ENCODE results near the gene SUPT4H1.
A peak's percentile ranks its signal among the peaks of the same experiment; 100 is the strongest.

The SUPT4H1 gene

GRCh38 chr17:58356231-58356630 is 4.2 kb upstream of the SUPT4H1 start:
- Histone ChIP-seq H3K36me3 (ENCODE audit: insufficient read depth, low read length) (peaks cover 14% of the 10 kb centered on the region), H3K27ac (ENCODE audit: low read length) (0 out of 2 replicates have a peak overlapping the region, but pooled peaks have one; percentile 31), H3K27me3 (ENCODE audit: insufficient read depth, low read length, poor library complexity) (no peaks in the 10 kb centered on the region), H3K9ac (ENCODE audit: low read depth, low read length) (no peak overlapping the region), H3K9me3 (ENCODE audit: insufficient read depth, low read length, severe bottlenecking) (no peaks in the 10 kb centered on the region), H3K4me2 (ENCODE audit: insufficient read depth, low read length) (no peak overlapping the region), H3K4me1 (ENCODE audit: insufficient read depth, low read length) (peaks cover 14% of the 10 kb centered on the region), H4K20me1 (ENCODE audit: insufficient read depth, low read length) (peaks cover 8% of the 10 kb centered on the region; the same call in 1 of the 2 replicates), H3K79me2 (ENCODE audit: insufficient read depth, low read length) (peaks cover 19% of the 10 kb centered on the region), H2AFZ (ENCODE audit: low read depth, low read length) (no peak overlapping the region), H3K4me3 (ENCODE audit: low read depth in 1 of 2, low read length in 2 of 2) (no peak overlapping the region)
- no peak for ATAC-seq (ENCODE audit: insufficient read depth, low read depth)
- DNase-seq = no peak
- no peak for TF ChIP-seq CTCF (IDR thresholded peaks at IDR 0.05; ENCODE audit: borderline replicate concordance, extremely low read depth, low read length, poor library complexity, severe bottlenecking)
- TF ChIP-seq EZH2 (IDR thresholded peaks at IDR 0.05; ENCODE audit: borderline replicate concordance, low read depth, low read length, severe bottlenecking) = no peak

GRCh38 chr17:58354541-58355216 is 2.7 kb upstream of the SUPT4H1 start:
- no peak for DNase-seq
- Histone ChIP-seq H2AFZ (ENCODE audit: low read depth, low read length) (no peak overlapping the region), H4K20me1 (ENCODE audit: insufficient read depth, low read length) (peaks cover 14% of the 10 kb centered on the region), H3K27ac (ENCODE audit: low read length) (no peak overlapping the region; the same call in 1 of the 2 replicates), H3K4me1 (ENCODE audit: insufficient read depth, low read length) (peaks cover 29% of the 10 kb centered on the region), H3K27me3 (ENCODE audit: insufficient read depth, low read length, poor library complexity) (no peaks in the 10 kb centered on the region), H3K79me2 (ENCODE audit: insufficient read depth, low read length) (peaks cover 33% of the 10 kb centered on the region), H3K4me3 (ENCODE audit: low read depth in 1 of 2, low read length in 2 of 2) (no peak overlapping the region), H3K9me3 (ENCODE audit: insufficient read depth, low read length, severe bottlenecking) (no peaks in the 10 kb centered on the region), H3K4me2 (ENCODE audit: insufficient read depth, low read length) (no peak overlapping the region), H3K9ac (ENCODE audit: low read depth, low read length) (no peak overlapping the region; the same call in 1 of the 2 replicates), H3K36me3 (ENCODE audit: insufficient read depth, low read length) (peaks cover 26% of the 10 kb centered on the region)
- TF ChIP-seq CTCF (IDR thresholded peaks at IDR 0.05; ENCODE audit: borderline replicate concordance, extremely low read depth, low read length, poor library complexity, severe bottlenecking) (no peak), EZH2 (IDR thresholded peaks at IDR 0.05; ENCODE audit: borderline replicate concordance, low read depth, low read length, severe bottlenecking) (no peak)
- ATAC-seq (ENCODE audit: insufficient read depth, low read depth) = no peak

GRCh38 chr17:58353389-58353825 is 1.4 kb upstream of the SUPT4H1 start:
- peak overlapping the region; percentile 77 for H3K4me2 ChIP-seq (ENCODE audit: insufficient read depth, low read length)
- peaks cover 26% of the 10 kb centered on the region for H4K20me1 ChIP-seq (ENCODE audit: insufficient read depth, low read length)
- H3K9ac ChIP-seq (ENCODE audit: low read depth, low read length) = peak overlapping the region; percentile 75; the same call in 1 of the 2 replicates
- H3K36me3 ChIP-seq (ENCODE audit: insufficient read depth, low read length) = peaks cover 39% of the 10 kb centered on the region
- H3K9me3 ChIP-seq (ENCODE audit: insufficient read depth, low read length, severe bottlenecking) = no peaks in the 10 kb centered on the region
- no peaks in the 10 kb centered on the region for H3K27me3 ChIP-seq (ENCODE audit: insufficient read depth, low read length, poor library complexity)
- no peak for TF ChIP-seq EZH2 (IDR thresholded peaks at IDR 0.05; ENCODE audit: borderline replicate concordance, low read depth, low read length, severe bottlenecking)
- no peak for TF ChIP-seq CTCF (IDR thresholded peaks at IDR 0.05; ENCODE audit: borderline replicate concordance, extremely low read depth, low read length, poor library complexity, severe bottlenecking)
- no peak overlapping the region for H2AFZ ChIP-seq (ENCODE audit: low read depth, low read length)
- peaks cover 41% of the 10 kb centered on the region for H3K4me1 ChIP-seq (ENCODE audit: insufficient read depth, low read length)
- DNase-seq (no peak), ATAC-seq (ENCODE audit: insufficient read depth, low read depth) (no peak)
- H3K4me3 ChIP-seq (ENCODE audit: low read depth in 1 of 2, low read length in 2 of 2) = peak overlapping the region in 1 of 2 experiments; percentile 96; a peak in 1 of 4 replicates
- H3K27ac ChIP-seq (ENCODE audit: low read length) = peak overlapping the region; percentile 94; the same call in 1 of the 2 replicates
- H3K79me2 ChIP-seq (ENCODE audit: insufficient read depth, low read length) = peaks cover 45% of the 10 kb centered on the region
